HFF-Myc (cell line): Measurements from ENCODE around the gene RHBDL1.
A peak's percentile ranks its signal among the peaks of the same experiment; 100 is the strongest.

Experiments used
- DNase-seq: peaks from one replicate; pipeline ENCODE4 v3.0.0-alpha.2; 2011; ENCODE audit warnings: low read depth; ENCODE audit errors: extremely low read depth
- H3K4me3 ChIP-seq: replicated peaks from 2 replicates; pipeline ENCODE4 v1.5.1; 2011; ENCODE audit warnings: low read depth, mild to moderate bottlenecking, control low read depth, low read length
- TF ChIP-seq, protein P1 (sequence below): IDR thresholded peaks from 2 replicates; pipeline ENCODE4 v1.5.1; 2012; ENCODE audit warnings: mild to moderate bottlenecking, low read depth, low read length, control low read depth; ENCODE audit errors: missing control alignments

RHBDL1 gene

DNA sequence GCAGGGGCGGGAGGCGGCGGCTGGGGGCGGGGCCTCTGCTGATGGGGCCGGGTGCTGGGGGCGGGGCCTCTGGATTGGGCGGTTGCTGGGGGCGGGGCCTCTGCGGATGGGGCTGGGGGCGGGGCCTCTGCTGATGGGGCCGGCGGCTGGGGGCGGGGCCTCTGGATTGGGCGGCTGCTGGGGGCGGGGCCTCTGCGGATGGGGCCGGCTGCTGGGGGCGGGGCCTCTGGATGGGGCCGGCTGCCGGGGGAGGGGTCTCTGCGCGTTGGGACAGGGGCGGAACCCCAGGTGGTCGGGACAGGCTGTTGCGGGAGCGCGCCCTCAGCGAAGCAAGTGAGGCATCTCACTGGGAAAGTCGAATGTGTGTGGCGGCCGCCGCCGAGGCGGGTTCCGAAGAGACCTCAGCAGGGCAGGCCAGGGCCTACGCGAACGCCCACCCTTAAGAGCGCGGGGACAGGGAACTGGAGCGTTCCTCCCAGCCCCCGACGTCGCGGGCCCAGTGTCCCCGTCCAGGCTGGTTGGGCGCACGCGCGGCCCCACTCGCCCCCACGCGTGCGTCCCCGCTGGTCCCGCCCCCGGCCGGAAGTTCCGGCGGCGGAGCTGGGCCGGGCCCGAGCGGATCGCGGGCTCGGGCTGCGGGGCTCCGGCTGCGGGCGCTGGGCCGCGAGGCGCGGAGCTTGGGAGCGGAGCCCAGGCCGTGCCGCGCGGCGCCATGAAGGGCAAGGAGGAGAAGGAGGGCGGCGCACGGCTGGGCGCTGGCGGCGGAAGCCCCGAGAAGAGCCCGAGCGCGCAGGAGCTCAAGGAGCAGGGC is 4.5 kb downstream of the RHBDL1 start, which contains the start of gene STUB1:
TSS of gene STUB1 (plus strand) at position 597 of the 811 bp plus-strand sequence. CDS start at position 713, 116 bp downstream.
- TF ChIP-seq, protein P1, sequence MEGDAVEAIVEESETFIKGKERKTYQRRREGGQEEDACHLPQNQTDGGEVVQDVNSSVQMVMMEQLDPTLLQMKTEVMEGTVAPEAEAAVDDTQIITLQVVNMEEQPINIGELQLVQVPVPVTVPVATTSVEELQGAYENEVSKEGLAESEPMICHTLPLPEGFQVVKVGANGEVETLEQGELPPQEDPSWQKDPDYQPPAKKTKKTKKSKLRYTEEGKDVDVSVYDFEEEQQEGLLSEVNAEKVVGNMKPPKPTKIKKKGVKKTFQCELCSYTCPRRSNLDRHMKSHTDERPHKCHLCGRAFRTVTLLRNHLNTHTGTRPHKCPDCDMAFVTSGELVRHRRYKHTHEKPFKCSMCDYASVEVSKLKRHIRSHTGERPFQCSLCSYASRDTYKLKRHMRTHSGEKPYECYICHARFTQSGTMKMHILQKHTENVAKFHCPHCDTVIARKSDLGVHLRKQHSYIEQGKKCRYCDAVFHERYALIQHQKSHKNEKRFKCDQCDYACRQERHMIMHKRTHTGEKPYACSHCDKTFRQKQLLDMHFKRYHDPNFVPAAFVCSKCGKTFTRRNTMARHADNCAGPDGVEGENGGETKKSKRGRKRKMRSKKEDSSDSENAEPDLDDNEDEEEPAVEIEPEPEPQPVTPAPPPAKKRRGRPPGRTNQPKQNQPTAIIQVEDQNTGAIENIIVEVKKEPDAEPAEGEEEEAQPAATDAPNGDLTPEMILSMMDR: no peak
- H3K4me3 ChIP-seq: peak within 1 kb of the TSS; percentile 83
- DNase-seq: no peak

DNA sequence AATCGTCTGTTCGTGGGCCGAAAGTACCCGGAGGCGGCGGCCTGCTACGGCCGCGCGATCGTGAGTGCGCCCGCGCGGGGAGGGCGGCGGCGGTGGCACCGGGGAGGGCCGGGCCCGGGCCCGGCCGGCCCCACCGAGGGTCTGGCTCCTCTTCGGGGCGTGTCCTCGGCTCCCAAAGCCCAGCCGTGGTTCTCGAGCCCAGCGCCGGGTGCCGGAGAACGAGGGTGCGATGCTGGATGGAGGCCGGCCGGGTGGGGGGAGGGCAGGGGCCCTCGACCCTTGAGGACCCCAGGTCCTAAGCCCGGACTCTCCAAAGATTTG is 5.1 kb downstream of the RHBDL1 start:
- TF ChIP-seq, protein P1: no peak
- DNase-seq: no peak
- H3K4me3 ChIP-seq: peak overlapping the region; percentile 83

DNA sequence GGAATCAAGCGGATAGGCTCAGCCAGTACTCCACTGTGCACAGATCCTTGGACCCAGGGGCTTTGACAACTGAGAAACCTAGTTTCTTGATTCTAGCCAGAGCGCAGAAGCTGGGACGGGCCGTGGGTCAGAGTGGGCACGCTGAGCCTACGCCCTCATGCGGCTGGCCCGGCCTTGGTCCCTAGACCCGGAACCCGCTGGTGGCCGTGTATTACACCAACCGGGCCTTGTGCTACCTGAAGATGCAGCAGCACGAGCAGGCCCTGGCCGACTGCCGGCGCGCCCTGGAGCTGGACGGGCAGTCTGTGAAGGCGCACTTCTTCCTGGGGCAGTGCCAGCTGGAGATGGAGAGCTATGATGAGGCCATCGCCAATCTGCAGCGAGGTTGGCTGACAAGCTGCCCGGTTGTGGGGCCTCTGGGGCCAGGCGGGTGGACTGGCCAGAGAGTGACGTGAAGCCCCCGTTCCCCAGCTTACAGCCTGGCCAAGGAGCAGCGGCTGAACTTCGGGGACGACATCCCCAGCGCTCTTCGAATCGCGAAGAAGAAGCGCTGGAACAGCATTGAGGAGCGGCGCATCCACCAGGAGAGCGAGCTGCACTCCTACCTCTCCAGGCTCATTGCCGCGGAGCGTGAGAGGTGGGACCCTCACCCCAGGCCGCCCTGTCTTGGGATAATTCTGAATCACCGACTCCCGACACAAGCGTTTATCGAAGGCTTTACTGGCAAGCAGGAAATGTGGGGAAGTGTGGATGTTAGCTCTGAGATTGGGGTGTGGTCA is 5.7 kb downstream of the RHBDL1 start:
- peak overlapping the region; percentile 83 for H3K4me3 ChIP-seq
- DNase-seq: no peak

DNA sequence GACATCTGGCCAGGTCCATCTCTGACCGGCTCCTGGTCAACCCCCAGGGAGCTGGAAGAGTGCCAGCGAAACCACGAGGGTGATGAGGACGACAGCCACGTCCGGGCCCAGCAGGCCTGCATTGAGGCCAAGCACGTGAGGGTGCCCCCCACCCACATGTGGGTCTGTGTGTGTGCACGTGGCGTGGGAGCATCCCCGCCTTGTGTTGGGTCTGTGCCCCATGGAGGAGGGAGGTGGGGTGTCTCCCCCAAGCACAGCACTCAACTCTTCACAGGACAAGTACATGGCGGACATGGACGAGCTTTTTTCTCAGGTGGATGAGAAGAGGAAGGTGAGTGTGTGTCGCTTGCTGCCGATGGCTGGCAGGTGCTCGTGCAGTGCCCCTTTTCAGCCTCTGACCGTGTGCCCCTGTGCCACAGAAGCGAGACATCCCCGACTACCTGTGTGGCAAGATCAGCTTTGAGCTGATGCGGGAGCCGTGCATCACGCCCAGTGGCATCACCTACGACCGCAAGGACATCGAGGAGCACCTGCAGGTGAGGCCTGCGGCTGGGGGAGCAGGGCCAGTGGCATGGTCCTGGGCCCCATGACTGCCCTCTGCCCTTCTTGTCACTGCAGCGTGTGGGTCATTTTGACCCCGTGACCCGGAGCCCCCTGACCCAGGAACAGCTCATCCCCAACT is 6.4 kb downstream of the RHBDL1 start:
- H3K4me3 ChIP-seq: peak overlapping the region; percentile 83
- TF ChIP-seq, protein P1: no peak
- DNase-seq: no peak

More for the DNA sequence above, 5.7 kb downstream of the RHBDL1 start:
- TF ChIP-seq, protein P1: no peak

DNA sequence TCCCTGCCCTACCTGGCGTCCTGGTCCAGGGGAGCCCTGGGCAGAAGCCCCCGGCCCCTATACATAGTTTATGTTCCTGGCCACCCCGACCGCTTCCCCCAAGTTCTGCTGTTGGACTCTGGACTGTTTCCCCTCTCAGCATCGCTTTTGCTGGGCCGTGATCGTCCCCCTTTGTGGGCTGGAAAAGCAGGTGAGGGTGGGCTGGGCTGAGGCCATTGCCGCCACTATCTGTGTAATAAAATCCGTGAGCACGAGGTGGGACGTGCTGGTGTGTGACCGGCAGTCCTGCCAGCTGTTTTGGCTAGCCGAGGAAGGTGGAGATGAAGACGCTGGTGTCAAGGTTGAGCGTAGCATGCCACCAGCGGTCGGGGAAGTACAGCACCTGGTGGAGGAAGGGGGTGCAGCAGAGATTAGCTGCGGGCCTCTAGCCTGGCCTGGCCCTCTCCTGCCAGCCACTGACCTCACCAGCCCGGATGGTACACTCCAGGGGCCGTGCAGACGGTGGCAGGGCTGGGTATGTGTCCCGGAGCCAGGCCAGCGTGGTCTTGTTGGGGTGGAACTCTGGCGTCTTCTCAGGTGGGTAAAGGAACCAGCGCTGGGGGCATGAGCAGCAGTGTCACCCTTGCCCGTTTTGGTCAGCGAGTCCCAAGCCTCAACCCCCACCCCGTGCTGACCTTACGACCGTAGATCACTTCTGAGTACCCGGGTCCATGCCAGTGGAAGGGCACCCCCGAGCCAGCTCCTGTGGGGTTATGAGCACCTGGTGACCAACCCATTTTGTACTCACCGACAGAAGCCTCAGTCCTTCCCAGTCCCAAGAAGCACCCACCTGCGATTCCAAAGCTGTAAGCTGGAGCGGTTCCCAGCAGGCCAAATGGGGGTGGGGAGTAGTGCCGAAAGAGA is 7.3 kb downstream of the RHBDL1 start:
- DNase-seq: no peak
- peak overlapping the region; percentile 83 for H3K4me3 ChIP-seq
- TF ChIP-seq, protein P1: no peak
